IMR-90 (cell line): ENCODE data around the gene DIP2A. TPM values are rescaled to one million over a fixed set of nuclear protein-coding genes. Genes with fewer than 3 reads are reported as not detected.

Source experiments
- ATAC-seq: fragments of 200-7000 bp; cut with Tn5 transposase; 2 replicates; pipeline ENCODE4 v1.9.1; 2020; ENCODE audit warnings: low read depth, mild to moderate bottlenecking, moderate library complexity
- BruUV-seq: library from RNA; stranded (reverse); fragments of 400-500 nt; replicated peaks from 2 replicates; lab custom pipeline; 2021; lab: Mats Ljungman, UMichigan
- CTCF ChIA-PET: fragments of 300-600 bp; formaldehyde crosslinking; extraction: SDS; loops from one replicate; lab custom pipeline; 2021; ENCODE audit warnings: antibody characterized with exemption; lab: Yijun Ruan, JAX
- POLR2A ChIA-PET: fragments of 300-600 bp; sonication (Branson Sonifier 250); formaldehyde crosslinking; loops from one replicate; lab custom pipeline; 2022; ENCODE audit warnings: antibody characterized with exemption; ENCODE audit not compliant: unreplicated experiment; lab: Charles Lee
- DNase-seq: peaks from one replicate; pipeline ENCODE4 v3.0.0; 2013
- H2AFZ ChIP-seq: replicated peaks from 2 replicates; pipeline ENCODE3; 2013; ENCODE audit warnings: low read length, mild to moderate bottlenecking; ENCODE audit not compliant: poor library complexity
- H2AK5ac ChIP-seq: 2 replicates; pipeline ENCODE4 v1.6.1; 2013; ENCODE audit warnings: low read depth, low read length, inconsistent platforms
- H2AK9ac ChIP-seq: replicated peaks from 2 replicates; pipeline ENCODE3; 2013; ENCODE audit warnings: mild to moderate bottlenecking, low read depth, low read length, moderate library complexity; ENCODE audit not compliant: poor library complexity
- H2BK120ac ChIP-seq: 2 replicates; pipeline ENCODE4 v1.6.1; 2013; ENCODE audit warnings: low read depth, low read length, inconsistent platforms
- H2BK15ac ChIP-seq: 3 replicates; pipeline ENCODE4 v1.6.1; 2013; ENCODE audit warnings: low read depth, low read length, inconsistent platforms
- H2BK20ac ChIP-seq: 2 replicates; pipeline ENCODE4 v1.6.1; 2013; ENCODE audit warnings: low read depth, mild to moderate bottlenecking, inconsistent platforms, low read length, moderate library complexity
- H2BK5ac ChIP-seq: 2 replicates; pipeline ENCODE4 v1.6.1; 2013; ENCODE audit warnings: mild to moderate bottlenecking, low read depth, low read length, inconsistent platforms; ENCODE audit not compliant: poor library complexity, severe bottlenecking
- H3K14ac ChIP-seq: replicated peaks from 2 replicates; pipeline ENCODE4 v1.6.1; 2013; ENCODE audit warnings: low read depth, low read length, inconsistent platforms
- H3K18ac ChIP-seq: 2 replicates; pipeline ENCODE4 v1.6.1; 2013; ENCODE audit warnings: low read depth, low read length, control low read depth
- H3K23ac ChIP-seq: 2 replicates; pipeline ENCODE4 v1.6.1; 2013; ENCODE audit warnings: low read depth, low read length, inconsistent platforms
- H3K27ac ChIP-seq: 2 replicates; pipeline ENCODE4 v1.5.1; 2013; ENCODE audit warnings: mild to moderate bottlenecking, control low read depth, low read length; ENCODE audit not compliant: insufficient read depth
- H3K27me3 ChIP-seq: 2 replicates; pipeline ENCODE4 v1.6.1; 2013; ENCODE audit warnings: low read length; ENCODE audit not compliant: control insufficient read depth, insufficient read depth
- H3K36me3 ChIP-seq: 2 replicates; pipeline ENCODE4 v1.6.1; 2013; ENCODE audit warnings: low read length, mixed read lengths; ENCODE audit not compliant: control insufficient read depth, insufficient read depth
- H3K4ac ChIP-seq: 2 replicates; pipeline ENCODE4 v1.6.1; 2013; ENCODE audit warnings: low read depth, low read length, inconsistent platforms
- H3K4me1 ChIP-seq: 2 replicates; pipeline ENCODE4 v1.6.1; 2013; ENCODE audit warnings: low read length, mixed read lengths; ENCODE audit not compliant: control insufficient read depth, insufficient read depth
- H3K4me2 ChIP-seq: 2 replicates; pipeline ENCODE4 v1.6.1; 2013; ENCODE audit warnings: low read depth, mild to moderate bottlenecking, control low read depth, low read length, moderate library complexity
- H3K4me3 ChIP-seq: 2 replicates; pipeline ENCODE4 v1.5.1; 2013; ENCODE audit warnings: low read depth, mild to moderate bottlenecking, control low read depth, low read length, moderate library complexity; ENCODE audit not compliant: insufficient read depth
- H3K56ac ChIP-seq: 2 replicates; pipeline ENCODE4 v1.6.1; 2013; ENCODE audit warnings: low read length, inconsistent platforms; ENCODE audit not compliant: insufficient read depth; ENCODE audit errors: extremely low read depth
- H3K79me1 ChIP-seq, 2 experiments: 2 replicates each; pipeline ENCODE4 v1.6.1; 2013; ENCODE audit warnings: low read length in 2 of 2, inconsistent platforms in 1 of 2, low read depth in 1 of 2
- H3K9ac ChIP-seq: 2 replicates; pipeline ENCODE4 v1.6.1; 2013; ENCODE audit warnings: low read depth, low read length, control low read depth
- H3K9me1 ChIP-seq: 2 replicates; pipeline ENCODE4 v1.6.1; 2013; ENCODE audit warnings: low read length, inconsistent platforms; ENCODE audit not compliant: insufficient read depth
- H3K9me3 ChIP-seq: 2 replicates; pipeline ENCODE4 v1.6.1; 2013; ENCODE audit warnings: low read length; ENCODE audit not compliant: control insufficient read depth, insufficient read depth
- H4K20me1 ChIP-seq: 2 replicates; pipeline ENCODE4 v1.6.1; 2013; ENCODE audit warnings: low read length, inconsistent platforms; ENCODE audit not compliant: insufficient read depth
- H4K5ac ChIP-seq: 2 replicates; pipeline ENCODE4 v1.6.1; 2013; ENCODE audit warnings: mild to moderate bottlenecking, low read depth, low read length, control low read depth
- H4K8ac ChIP-seq, 2 experiments: 2 replicates each; pipeline ENCODE4 v1.6.1; 2013; ENCODE audit warnings: low read depth in 2 of 2, low read length in 2 of 2, control low read depth in 1 of 2, inconsistent platforms in 1 of 2
- H4K91ac ChIP-seq: 2 replicates; pipeline ENCODE4 v1.6.1; 2013; ENCODE audit warnings: low read depth, low read length, inconsistent platforms; ENCODE audit not compliant: insufficient read depth
- BHLHE40 ChIP-seq: fragments of 150-350 bp; IDR thresholded peaks from 2 replicates; pipeline ENCODE4 v1.6.1; 2016; ENCODE audit warnings: mild to moderate bottlenecking, low read depth, low read length
- CEBPB ChIP-seq: IDR thresholded peaks from 2 replicates; pipeline ENCODE4 v1.6.1; 2012; ENCODE audit warnings: low read depth, low read length, improper control_type of control experiment
- CHD1 ChIP-seq: IDR thresholded peaks from 2 replicates; pipeline ENCODE4 v1.6.1; 2012; ENCODE audit warnings: low read depth, low read length, improper control_type of control experiment
- FOS ChIP-seq: fragments of 150-350 bp; IDR thresholded peaks from 2 replicates; pipeline ENCODE4 v1.6.1; 2016; ENCODE audit warnings: low read depth, low read length
- MAFK ChIP-seq: IDR thresholded peaks from 2 replicates; pipeline ENCODE4 v1.6.1; 2012; ENCODE audit warnings: low read depth, low read length, improper control_type of control experiment
- MAZ ChIP-seq: IDR thresholded peaks from 2 replicates; pipeline ENCODE4 v1.6.1; 2012; ENCODE audit warnings: low read depth, mild to moderate bottlenecking, low read length, improper control_type of control experiment, moderate library complexity, borderline replicate concordance
- NFE2L2 ChIP-seq: fragments of 150-350 bp; IDR thresholded peaks from 2 replicates; pipeline ENCODE4 v1.6.1; 2016; ENCODE audit warnings: low read depth, mild to moderate bottlenecking, low read length
- POLR2A ChIP-seq: IDR thresholded peaks from 2 replicates; pipeline ENCODE4 v1.6.1; 2012; ENCODE audit warnings: mild to moderate bottlenecking, low read depth, low read length
- RCOR1 ChIP-seq: IDR thresholded peaks from 2 replicates; pipeline ENCODE4 v1.6.1; 2012; ENCODE audit warnings: mild to moderate bottlenecking, low read length, improper control_type of control experiment; ENCODE audit not compliant: insufficient replicate concordance
- RFX5 ChIP-seq: IDR thresholded peaks from 2 replicates; pipeline ENCODE4 v1.8.0; 2012; ENCODE audit warnings: low read depth, mild to moderate bottlenecking, low read length, moderate library complexity
- SMC3 ChIP-seq: fragments of 150-350 bp; IDR thresholded peaks from 2 replicates; pipeline ENCODE4 v1.6.1; 2016; ENCODE audit warnings: low read depth, mild to moderate bottlenecking, antibody characterized with exemption, low read length, moderate library complexity
- WGBS, 2 experiments: methylation state at CpG; one replicate each; pipeline versions ENCODE4 v1.1.5 to v1.1.7; 2013; ENCODE audit warnings: missing lambda C conversion rate in 2 of 2; ENCODE audit not compliant: insufficient read length in 1 of 2; ENCODE audit errors: extremely low coverage in 2 of 2; 5-methylcytosine and 5-hydroxymethylcytosine counted together
- dilution Hi-C: fragments of 300-500 bp; cut with HindIII; formaldehyde crosslinking; loops from one replicate; pipeline ENCODE4 v1.14.3; 2018; ENCODE audit warnings: low sequenced_read_pairs; ENCODE audit not compliant: unreplicated experiment
- in situ Hi-C: fragments of 300-500 bp; cut with MboI; formaldehyde crosslinking; loops from 3 replicates; pipeline ENCODE4 v1.14.3; 2019; ENCODE audit warnings: low sequenced_read_pairs, inconsistent platforms, mixed read lengths
- intact Hi-C: fragments of 100-400 bp; cut with micrococcal nuclease; formaldehyde crosslinking; loops from 2 replicates; pipeline ENCODE4 v1.10.0; 2022
- polyA plus RNA-seq, 3 experiments: library from polyadenylated mRNA; depleted of rRNA; stranded (reverse); fragments of >200 nt; gene quantifications; 2 replicates each; pipeline ENCODE4 v1.2.3, GENCODE V29; 2012; ENCODE audit warnings: low replicate concordance in 1 of 3
- total RNA-seq: library from RNA; depleted of rRNA; stranded (reverse); fragments of >200 nt; gene quantifications from 2 replicates; pipeline ENCODE4 v1.2.3, GENCODE V29; 2012
- TF ChIP-seq, protein P1 (sequence below): fragments of 150-350 bp; IDR thresholded peaks from 2 replicates; pipeline ENCODE4 v1.6.1; 2017; ENCODE audit warnings: mild to moderate bottlenecking, antibody characterized with exemption, low read length, low read depth
- TF ChIP-seq, protein P2 (sequence below): fragments of 150-350 bp; IDR thresholded peaks from 2 replicates; pipeline ENCODE4 v1.6.1; 2016; ENCODE audit warnings: low read depth, mild to moderate bottlenecking, low read length, moderate library complexity, borderline replicate concordance

The DIP2A gene
- total and polyA plus RNA-seq, 2 of the 4 experiments (the other 2 are of a cell fraction): 17.9 to 24.3 TPM

DNA sequence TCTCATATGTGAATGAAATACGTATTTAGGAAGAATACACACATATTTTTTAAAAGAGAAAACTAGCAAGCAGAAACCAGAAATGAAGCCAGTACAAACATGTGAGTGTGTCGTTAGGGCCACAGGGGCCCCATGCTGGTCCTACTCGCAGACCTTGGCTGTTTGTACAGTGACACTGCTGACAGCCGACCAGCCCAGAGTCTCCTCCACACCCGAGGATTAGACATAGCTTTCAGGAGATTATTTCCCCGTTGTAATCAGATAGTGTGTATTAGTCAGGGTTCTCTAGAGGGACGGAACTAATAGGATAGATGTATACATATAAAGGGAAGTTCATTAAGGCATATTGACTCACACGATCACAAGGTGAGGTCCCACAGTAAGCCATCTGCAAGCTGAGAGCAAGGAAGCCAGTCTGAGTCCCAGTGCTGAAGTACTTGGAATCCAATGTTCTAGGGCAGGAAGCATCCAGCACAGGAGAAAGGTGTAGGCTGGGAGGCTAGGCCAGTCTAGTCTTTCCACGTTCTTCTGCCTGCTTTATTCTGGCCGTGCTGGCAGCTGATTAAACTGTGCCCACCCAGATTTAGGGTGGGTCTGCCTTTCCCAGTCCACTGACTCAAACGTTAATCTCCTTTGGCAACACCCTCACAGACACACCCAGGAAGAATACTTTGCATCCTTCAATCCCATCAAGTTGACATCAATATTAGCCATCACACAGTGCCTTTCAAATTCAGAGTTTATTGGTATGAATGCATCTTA is 51.2 kb downstream of the DIP2A start (continued):
- no peak for TF ChIP-seq POLR2A

DNA sequence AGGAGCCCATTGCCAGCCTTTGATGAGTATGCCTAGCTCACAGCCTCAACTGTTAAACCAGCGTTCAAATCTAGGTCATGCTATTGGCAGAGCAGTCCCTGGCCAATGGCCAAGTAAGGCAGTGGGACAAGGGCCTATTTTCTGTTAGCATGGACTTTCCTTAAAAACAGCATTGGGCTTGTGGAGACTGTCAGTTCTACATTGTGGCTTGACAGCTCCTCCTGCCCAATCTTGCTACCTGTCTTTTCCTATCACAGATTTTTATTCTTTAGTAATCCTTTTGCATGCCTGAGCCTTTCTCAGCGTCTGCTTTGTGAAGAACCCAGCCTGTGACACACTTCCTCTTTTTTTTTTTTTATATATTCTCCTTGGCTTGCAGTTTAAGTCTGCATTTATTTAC is 56.4 kb downstream of the DIP2A start:
- Histone ChIP-seq H4K8ac (no peak overlapping the region), H3K9me1 (peaks cover 9% of the 10 kb centered on the region; the same call in 1 of the 2 replicates), H3K4me1 (peaks cover 3% of the 10 kb centered on the region; the same call in 1 of the 2 replicates), H4K5ac (no peak overlapping the region), H3K4ac (no peak overlapping the region), H3K56ac (no peak overlapping the region), H3K14ac (no peak overlapping the region), H3K9me3 (no peaks in the 10 kb centered on the region), H2AK9ac (no peak overlapping the region), H4K20me1 (0 out of 2 replicates have a peak, but pooled peaks cover 3% of the 10 kb centered on the region), H2BK120ac (no peak overlapping the region), H3K27ac (no peak overlapping the region), H3K27me3 (no peaks in the 10 kb centered on the region), H2BK15ac (no peak overlapping the region), H3K4me3 (no peak overlapping the region), H2BK5ac (no peak overlapping the region), H2AFZ (no peak overlapping the region), H4K91ac (no peak overlapping the region), H2BK20ac (no peak overlapping the region), H2AK5ac (no peak overlapping the region), H3K4me2 (no peak overlapping the region), H3K9ac (no peak overlapping the region), H3K18ac (no peak overlapping the region), H3K23ac (no peak overlapping the region), H3K36me3 (peaks cover 21% of the 10 kb centered on the region), H3K79me1 (peaks cover 14 to 31% of the 10 kb centered on the region in 2 experiments)
- DNase-seq: peak; percentile 13
- 56% methylated on average over 1 of the region's 2 CpGs; no CpG with 5 or more reads in 1 of the 2 experiments for WGBS, 2 experiments
- dilution Hi-C loops: no loop called here
- POLR2A ChIA-PET: no interaction called here
- no peak for ATAC-seq
- intact Hi-C loops: no loop called here
- CTCF ChIA-PET: no interaction called here
- in situ Hi-C loops: no loop called here
- BruUV-seq: no TSS peak
- TF ChIP-seq RCOR1: no peak
- TF ChIP-seq SMC3: no peak
- TF ChIP-seq BHLHE40: no peak
- no peak for TF ChIP-seq RFX5
- no peak for TF ChIP-seq MAZ
- TF ChIP-seq CEBPB: no peak
- TF ChIP-seq CHD1: no peak
- TF ChIP-seq, protein P1, sequence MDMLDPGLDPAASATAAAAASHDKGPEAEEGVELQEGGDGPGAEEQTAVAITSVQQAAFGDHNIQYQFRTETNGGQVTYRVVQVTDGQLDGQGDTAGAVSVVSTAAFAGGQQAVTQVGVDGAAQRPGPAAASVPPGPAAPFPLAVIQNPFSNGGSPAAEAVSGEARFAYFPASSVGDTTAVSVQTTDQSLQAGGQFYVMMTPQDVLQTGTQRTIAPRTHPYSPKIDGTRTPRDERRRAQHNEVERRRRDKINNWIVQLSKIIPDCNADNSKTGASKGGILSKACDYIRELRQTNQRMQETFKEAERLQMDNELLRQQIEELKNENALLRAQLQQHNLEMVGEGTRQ: no peak
- no peak for TF ChIP-seq FOS
- TF ChIP-seq MAFK: no peak
- TF ChIP-seq, protein P2, sequence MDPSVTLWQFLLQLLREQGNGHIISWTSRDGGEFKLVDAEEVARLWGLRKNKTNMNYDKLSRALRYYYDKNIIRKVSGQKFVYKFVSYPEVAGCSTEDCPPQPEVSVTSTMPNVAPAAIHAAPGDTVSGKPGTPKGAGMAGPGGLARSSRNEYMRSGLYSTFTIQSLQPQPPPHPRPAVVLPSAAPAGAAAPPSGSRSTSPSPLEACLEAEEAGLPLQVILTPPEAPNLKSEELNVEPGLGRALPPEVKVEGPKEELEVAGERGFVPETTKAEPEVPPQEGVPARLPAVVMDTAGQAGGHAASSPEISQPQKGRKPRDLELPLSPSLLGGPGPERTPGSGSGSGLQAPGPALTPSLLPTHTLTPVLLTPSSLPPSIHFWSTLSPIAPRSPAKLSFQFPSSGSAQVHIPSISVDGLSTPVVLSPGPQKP: no peak
- TF ChIP-seq POLR2A: no peak
- no peak for TF ChIP-seq NFE2L2
